WTC11 (cell line): ENCODE measurements around the gene CACNB3. TPM values are rescaled to one million over a fixed set of nuclear protein-coding genes. Genes with fewer than 3 reads are reported as not detected.

Experiments
- ATAC-seq: fragments of 200-7000 bp; cut with Tn5 transposase; 2 replicates; pipeline ENCODE4 v1.10.0; 2021; ENCODE audit warnings: mild to moderate bottlenecking, moderate library complexity
- CTCF ChIA-PET: fragments of 300-600 bp; sonication (Branson Sonifier 250); formaldehyde crosslinking; loops from one replicate; lab custom pipeline; 2021; ENCODE audit warnings: antibody characterized with exemption; lab: Charles Lee
- POLR2A ChIA-PET: fragments of 350-600 bp; sonication (Branson Sonifier 250); formaldehyde crosslinking; loops from one replicate; lab custom pipeline; 2021; ENCODE audit warnings: antibody characterized with exemption; lab: Charles Lee
- DNase-seq: peaks from one replicate; pipeline ENCODE4 v3.0.0; 2021; ENCODE audit warnings: low spot score
- H3K27ac Mint-ChIP-seq: 2 replicates; pipeline ENCODE4 v1.8.0; 2021; ENCODE audit warnings: mixed read lengths
- H3K27me3 Mint-ChIP-seq: 2 replicates; pipeline ENCODE4 v1.8.0; 2021; ENCODE audit warnings: low read depth, mild to moderate bottlenecking, moderate library complexity, mixed read lengths
- H3K36me3 Mint-ChIP-seq: 2 replicates; pipeline ENCODE4 v1.8.0; 2021; ENCODE audit warnings: mixed read lengths
- H3K4me1 Mint-ChIP-seq: 2 replicates; pipeline ENCODE4 v1.8.0; 2022; ENCODE audit warnings: mixed read lengths
- H3K4me3 Mint-ChIP-seq: 2 replicates; pipeline ENCODE4 v1.8.0; 2021; ENCODE audit warnings: mild to moderate bottlenecking, moderate library complexity, mixed read lengths
- H3K9me3 Mint-ChIP-seq: 2 replicates; pipeline ENCODE4 v1.8.0; 2021; ENCODE audit warnings: mixed read lengths
- ARID4B ChIP-seq: sonication (generic); formaldehyde crosslinking; IDR thresholded peaks from 2 replicates; pipeline ENCODE4 v1.8.0; 2023; ENCODE audit warnings: missing genetic modification reagents, mild to moderate bottlenecking, borderline replicate concordance
- ATF2 ChIP-seq: sonication (generic); formaldehyde crosslinking; IDR thresholded peaks from 2 replicates; pipeline ENCODE4 v1.8.1; 2022; ENCODE audit warnings: low read depth, missing genetic modification reagents, borderline replicate concordance
- EMX1 ChIP-seq: fragments of 250-450 bp; sonication (Bioruptor Pico); IDR thresholded peaks from 2 replicates; pipeline ENCODE4 v1.8.0; 2021; ENCODE audit warnings: mild to moderate bottlenecking
- ETV6 ChIP-seq: sonication (generic); formaldehyde crosslinking; IDR thresholded peaks from 2 replicates; pipeline ENCODE4 v1.8.1; 2022; ENCODE audit warnings: mild to moderate bottlenecking, missing genetic modification reagents
- FOXP1 ChIP-seq: sonication (generic); formaldehyde crosslinking; IDR thresholded peaks from 2 replicates; pipeline ENCODE4 v1.8.0; 2022; ENCODE audit warnings: missing genetic modification reagents, mild to moderate bottlenecking, moderate library complexity, borderline replicate concordance
- OVOL2 ChIP-seq: fragments of 250-450 bp; sonication (Bioruptor Pico); IDR thresholded peaks from 2 replicates; pipeline ENCODE4 v1.9.0; 2021; ENCODE audit warnings: mild to moderate bottlenecking, borderline replicate concordance
- ZBTB21 ChIP-seq: sonication (generic); formaldehyde crosslinking; IDR thresholded peaks from 2 replicates; pipeline ENCODE4 v1.8.1; 2023; ENCODE audit warnings: mild to moderate bottlenecking, missing genetic modification reagents, borderline replicate concordance
- ZNF121 ChIP-seq: sonication (generic); formaldehyde crosslinking; IDR thresholded peaks from 2 replicates; pipeline ENCODE4 v1.8.0; 2023; ENCODE audit warnings: missing genetic modification reagents
- ZNF532 ChIP-seq: fragments of 250-450 bp; sonication (Bioruptor Pico); IDR thresholded peaks from 2 replicates; pipeline ENCODE4 v1.9.0; 2021; ENCODE audit warnings: mild to moderate bottlenecking, borderline replicate concordance
- total RNA-seq: library from RNA; stranded (reverse); gene quantifications from 3 replicates; pipeline ENCODE4 v1.2.3, GENCODE V29; 2021
- TF ChIP-seq, protein P1 (sequence below): sonication (generic); formaldehyde crosslinking; IDR thresholded peaks from 2 replicates; pipeline ENCODE4 v1.8.0; 2023; ENCODE audit warnings: mild to moderate bottlenecking, missing genetic modification reagents
- TF ChIP-seq, protein P2 (sequence below): fragments of 200-600 bp; IDR thresholded peaks from 2 replicates; pipeline ENCODE4 v1.8.0; 2022; ENCODE audit warnings: antibody characterized with exemption

Gene CACNB3
- total RNA-seq, 1 experiment from 2014 or later, result 17.0 TPM

DNA sequence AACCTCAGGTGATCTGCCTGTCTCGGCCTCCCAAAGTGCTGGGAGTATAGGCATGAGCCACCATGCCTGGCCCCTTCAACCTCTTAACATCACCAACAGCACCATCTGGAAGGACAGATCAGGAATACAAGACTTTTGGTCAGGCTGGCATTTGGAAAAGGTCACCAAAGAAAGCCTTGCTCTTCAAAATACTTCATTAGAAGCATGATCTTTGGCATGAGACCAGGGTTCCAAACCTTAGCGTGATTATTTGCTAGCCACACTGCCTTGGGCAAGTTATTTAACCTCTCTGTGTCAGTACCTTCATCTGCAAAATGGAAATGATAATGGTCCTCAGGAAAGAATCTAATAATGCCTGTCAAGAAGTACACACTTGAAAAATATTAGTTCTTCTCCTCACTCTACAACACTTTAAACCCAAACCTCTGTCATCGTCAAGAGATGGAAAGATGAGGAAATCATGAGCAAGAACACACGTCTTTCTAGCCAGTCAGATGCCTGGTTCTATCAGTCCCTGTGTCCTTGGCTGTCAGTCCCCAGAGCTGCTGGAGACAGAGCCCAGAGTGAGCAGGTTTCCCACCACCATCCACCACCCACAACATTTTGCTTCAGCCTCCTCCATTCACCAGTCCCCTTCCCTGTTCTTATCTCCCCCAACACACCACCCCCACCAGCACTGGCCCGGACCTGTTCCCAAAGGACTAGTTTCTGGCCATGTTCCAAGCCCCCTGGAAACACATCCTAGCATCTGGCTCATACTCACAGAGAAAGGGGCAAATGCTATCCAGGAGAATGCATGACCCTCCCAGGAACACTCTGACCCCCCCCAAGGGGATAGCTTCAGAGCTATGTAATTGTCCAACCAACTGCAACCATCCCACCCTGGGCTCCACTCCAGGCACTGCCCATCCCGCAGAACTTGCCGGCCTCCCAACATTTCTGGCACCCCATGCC lies 31.4 kb upstream of the CACNB3 start:
- no peaks in the 10 kb centered on the region for H3K36me3 Mint-ChIP-seq
- CTCF ChIA-PET, result no interaction called here
- H3K27me3 Mint-ChIP-seq, result peaks cover 28% of the 10 kb centered on the region
- TF ChIP-seq ZNF532 (CRISPR knock-in tag) (no peak), ATF2 (no peak), EMX1 (CRISPR knock-in tag) (no peak), ARID4B (CRISPR knock-in tag) (no peak), ETV6 (CRISPR knock-in tag) (no peak), FOXP1 (no peak), ZNF121 (CRISPR knock-in tag) (no peak), OVOL2 (CRISPR knock-in tag) (no peak), ZBTB21 (CRISPR knock-in tag) (no peak)
- TF ChIP-seq, protein P1, sequence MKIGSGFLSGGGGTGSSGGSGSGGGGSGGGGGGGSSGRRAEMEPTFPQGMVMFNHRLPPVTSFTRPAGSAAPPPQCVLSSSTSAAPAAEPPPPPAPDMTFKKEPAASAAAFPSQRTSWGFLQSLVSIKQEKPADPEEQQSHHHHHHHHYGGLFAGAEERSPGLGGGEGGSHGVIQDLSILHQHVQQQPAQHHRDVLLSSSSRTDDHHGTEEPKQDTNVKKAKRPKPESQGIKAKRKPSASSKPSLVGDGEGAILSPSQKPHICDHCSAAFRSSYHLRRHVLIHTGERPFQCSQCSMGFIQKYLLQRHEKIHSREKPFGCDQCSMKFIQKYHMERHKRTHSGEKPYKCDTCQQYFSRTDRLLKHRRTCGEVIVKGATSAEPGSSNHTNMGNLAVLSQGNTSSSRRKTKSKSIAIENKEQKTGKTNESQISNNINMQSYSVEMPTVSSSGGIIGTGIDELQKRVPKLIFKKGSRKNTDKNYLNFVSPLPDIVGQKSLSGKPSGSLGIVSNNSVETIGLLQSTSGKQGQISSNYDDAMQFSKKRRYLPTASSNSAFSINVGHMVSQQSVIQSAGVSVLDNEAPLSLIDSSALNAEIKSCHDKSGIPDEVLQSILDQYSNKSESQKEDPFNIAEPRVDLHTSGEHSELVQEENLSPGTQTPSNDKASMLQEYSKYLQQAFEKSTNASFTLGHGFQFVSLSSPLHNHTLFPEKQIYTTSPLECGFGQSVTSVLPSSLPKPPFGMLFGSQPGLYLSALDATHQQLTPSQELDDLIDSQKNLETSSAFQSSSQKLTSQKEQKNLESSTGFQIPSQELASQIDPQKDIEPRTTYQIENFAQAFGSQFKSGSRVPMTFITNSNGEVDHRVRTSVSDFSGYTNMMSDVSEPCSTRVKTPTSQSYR (CRISPR knock-in tag), result no peak
- TF ChIP-seq, protein P2, sequence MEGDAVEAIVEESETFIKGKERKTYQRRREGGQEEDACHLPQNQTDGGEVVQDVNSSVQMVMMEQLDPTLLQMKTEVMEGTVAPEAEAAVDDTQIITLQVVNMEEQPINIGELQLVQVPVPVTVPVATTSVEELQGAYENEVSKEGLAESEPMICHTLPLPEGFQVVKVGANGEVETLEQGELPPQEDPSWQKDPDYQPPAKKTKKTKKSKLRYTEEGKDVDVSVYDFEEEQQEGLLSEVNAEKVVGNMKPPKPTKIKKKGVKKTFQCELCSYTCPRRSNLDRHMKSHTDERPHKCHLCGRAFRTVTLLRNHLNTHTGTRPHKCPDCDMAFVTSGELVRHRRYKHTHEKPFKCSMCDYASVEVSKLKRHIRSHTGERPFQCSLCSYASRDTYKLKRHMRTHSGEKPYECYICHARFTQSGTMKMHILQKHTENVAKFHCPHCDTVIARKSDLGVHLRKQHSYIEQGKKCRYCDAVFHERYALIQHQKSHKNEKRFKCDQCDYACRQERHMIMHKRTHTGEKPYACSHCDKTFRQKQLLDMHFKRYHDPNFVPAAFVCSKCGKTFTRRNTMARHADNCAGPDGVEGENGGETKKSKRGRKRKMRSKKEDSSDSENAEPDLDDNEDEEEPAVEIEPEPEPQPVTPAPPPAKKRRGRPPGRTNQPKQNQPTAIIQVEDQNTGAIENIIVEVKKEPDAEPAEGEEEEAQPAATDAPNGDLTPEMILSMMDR, result no peak
- TF ChIP-seq, all 79 proteins: peak for 0
- Mint-ChIP-seq H3K27ac (no peak overlapping the region), H3K4me3 (peak overlapping the region; percentile 94), H3K9me3 (no peaks in the 10 kb centered on the region), H3K4me1 (peaks cover 24% of the 10 kb centered on the region)
- no peak for DNase-seq
- ATAC-seq, result no peak
- POLR2A ChIA-PET, result interaction anchor here (0.6 kb wide), 1 partner anchor 31 kb away, joined by 3 read pairs; no protein-coding TSS in a partner anchor
